Stomach (tissue), 9 donors: Measurements from ENCODE around the gene LRSAM1. TPM values are rescaled to one million over a fixed set of nuclear protein-coding genes. Genes with fewer than 3 reads are reported as not detected.

Experiments
- DNase-seq, 2 donors: peaks; one replicate each; pipeline versions ENCODE4 v3.0.0 to v3.0.0-alpha.2; 2013 to 2019
- H3K27ac ChIP-seq, 5 donors: fragments of 200-600 bp in 4 of 5; sonication (generic) in 4 of 5; one replicate each; pipeline ENCODE4 v1.5.1; 2013 to 2019; ENCODE audit warnings: mild to moderate bottlenecking in 1 of 5, moderate library complexity in 1 of 5
- H3K27me3 ChIP-seq, 3 donors: fragments of 200-600 bp; sonication (generic); one replicate each; pipeline ENCODE4 v1.5.1; 2017 to 2019; ENCODE audit warnings: mixed run types in 1 of 3
- H3K36me3 ChIP-seq, 4 donors: fragments of 200-600 bp; sonication (generic); 1 replicate in 3 of 4; 2 replicates in 1 of 4; pipeline ENCODE4 v1.5.1; 2016 to 2019
- H3K4me1 ChIP-seq, 4 donors: fragments of 200-600 bp; sonication (generic); one replicate each; pipeline ENCODE4 v1.5.1; 2016 to 2019
- H3K4me3 ChIP-seq, 4 donors: fragments of 200-600 bp; sonication (generic) in 3 of 4; one replicate each; pipeline ENCODE4 v1.5.1; 2016 to 2019; ENCODE audit warnings: mild to moderate bottlenecking in 1 of 4
- H3K9me3 ChIP-seq, 4 donors: fragments of 200-600 bp; sonication (generic); one replicate each; pipeline ENCODE4 v1.5.1; 2016 to 2019
- CTCF ChIP-seq, 7 experiments: fragments of 450-650 bp in 4 of 7; fragments of 200-600 bp in 3 of 7; sonication (generic) in 3 of 7; IDR thresholded peaks; one replicate each; pipeline ENCODE4 v1.5.1; 2016 to 2019; ENCODE audit warnings: antibody characterized with exemption in 7 of 7, control low read depth in 2 of 7, mild to moderate bottlenecking in 1 of 7
- EP300 ChIP-seq: sonication (generic); formaldehyde crosslinking; IDR thresholded peaks from one replicate; pipeline ENCODE4 v1.6.1; 2017; ENCODE audit warnings: antibody characterized with exemption
- POLR2A ChIP-seq, 4 donors: fragments of 450-650 bp; IDR thresholded peaks; one replicate each; pipeline ENCODE4 v1.6.1; 2016; ENCODE audit warnings: antibody characterized with exemption in 4 of 4, control low read depth in 2 of 4, mild to moderate bottlenecking in 1 of 4, moderate library complexity in 1 of 4
- POLR2AphosphoS5 ChIP-seq, 3 donors: sonication (generic); formaldehyde crosslinking; IDR thresholded peaks; one replicate each; pipeline ENCODE4 v1.6.1; 2016; ENCODE audit warnings: antibody characterized with exemption in 3 of 3
- WGBS, 5 donors: extraction: QIAGEN DNeasy Blood & Tissue Kit in 3 of 5; methylation state at CpG; one replicate each; pipeline versions ENCODE4 v1.1.5 to v1.1.7; 2013 to 2018; 5-methylcytosine and 5-hydroxymethylcytosine counted together
- intact Hi-C: fragments of 100-400 bp; cut with DNase I; formaldehyde crosslinking; loops from one replicate; pipeline ENCODE4 v1.15.1; 2023; ENCODE audit warnings: low total_unique reads
- polyA plus RNA-seq, 3 donors: library from polyadenylated mRNA; stranded (reverse); fragments of 200-250 nt; gene quantifications; one replicate each; pipeline ENCODE4 v1.2.3, GENCODE V29; 2013
- total RNA-seq, 5 donors: library from RNA; depleted of rRNA; stranded (reverse); fragments of >200 nt; gene quantifications; one replicate each; pipeline versions ENCODE4 v1.1.0 to v1.2.3, GENCODE V29; 2014 to 2016
- donor health status: healthy with polysubstance abuse.
- donor health status: Bipolar disorder and iron deficiency.
- donor health status: healthy.

Gene LRSAM1
- total and polyA plus RNA-seq, 8 donors = 7.2 to 138 (median 14.0) TPM

DNA sequence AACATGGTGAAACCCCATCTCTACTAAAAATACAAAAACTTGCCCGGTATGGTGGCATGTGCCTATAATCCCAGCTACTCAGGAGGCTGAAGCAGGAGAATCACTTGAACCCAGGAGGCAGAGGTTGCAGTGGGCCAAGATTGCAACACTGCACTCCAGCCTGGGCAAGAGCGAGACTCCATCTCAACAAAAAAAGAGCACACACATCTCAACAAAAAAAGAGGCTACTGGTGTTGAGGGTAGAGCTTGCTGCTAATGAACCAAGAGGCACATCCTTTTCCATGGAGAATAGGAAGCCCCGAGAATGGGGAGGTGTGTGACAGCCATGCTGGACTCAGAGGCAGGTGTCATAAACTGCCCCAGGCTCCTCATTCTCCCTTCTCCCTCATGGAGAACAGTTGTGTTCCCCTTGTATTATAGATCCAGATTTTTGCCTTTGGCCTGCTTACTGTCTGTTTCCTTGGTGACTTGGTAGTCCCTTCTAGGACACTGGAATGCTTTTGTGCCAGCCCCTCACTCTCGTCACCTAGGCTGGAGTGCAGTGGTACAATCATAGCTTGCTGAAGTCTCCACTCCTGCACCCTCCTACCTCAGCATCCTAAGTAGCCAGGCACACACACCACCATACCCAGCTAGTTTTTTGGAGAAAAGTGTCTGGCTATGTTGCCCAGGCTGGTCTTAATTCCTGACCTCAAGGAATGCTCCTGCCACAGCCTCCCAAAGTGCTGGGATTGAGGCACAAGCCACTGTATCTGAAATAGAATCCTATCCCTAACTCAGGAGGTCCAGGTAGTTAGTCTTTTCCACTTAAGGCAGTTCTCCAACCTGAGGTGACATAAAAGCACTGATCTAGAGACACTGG, 5.2 kb upstream of the LRSAM1 start:
- H3K4me1 ChIP-seq = peaks cover 20 to 40% (median 25%) of the 10 kb centered on the region in 4 donors
- peaks cover 0 to 8% (median 0%) of the 10 kb centered on the region in 4 donors for H3K9me3 ChIP-seq
- no peak for DNase-seq
- peak overlapping the region in 1 of 5 donors; percentile 31 for H3K27ac ChIP-seq
- no peak overlapping the region for H3K4me3 ChIP-seq
- WGBS, 5 donors = 85 to 90% (median 88%) methylated on average over 4 of the region's 4 CpGs
- no peaks in the 10 kb centered on the region for H3K27me3 ChIP-seq
- intact Hi-C loops = no loop called here
- TF ChIP-seq POLR2A (IDR thresholded peaks at IDR 0.05) (no peak), POLR2AphosphoS5 (IDR thresholded peaks at IDR 0.05) (no peak), EP300 (no peak), CTCF (IDR thresholded peaks at IDR 0.05) (no peak)
- peaks cover 76 to 88% (median 87%) of the 10 kb centered on the region in 4 donors for H3K36me3 ChIP-seq

GRCh38 chr9:127446713-127447415, 4.4 kb upstream of the LRSAM1 start:
- TF ChIP-seq POLR2A (IDR thresholded peaks at IDR 0.05) (no peak), CTCF (IDR thresholded peaks at IDR 0.05) (no peak), POLR2AphosphoS5 (IDR thresholded peaks at IDR 0.05) (no peak), EP300 (no peak)
- H3K27me3 ChIP-seq = no peaks in the 10 kb centered on the region
- peaks cover 70 to 81% (median 79%) of the 10 kb centered on the region in 4 donors for H3K36me3 ChIP-seq
- peaks cover 0 to 8% (median 0%) of the 10 kb centered on the region in 4 donors for H3K9me3 ChIP-seq
- no peak overlapping the region for H3K4me3 ChIP-seq
- 77 to 87% (median 84%) methylated on average over 7 of the region's 7 CpGs for WGBS, 5 donors
- peak overlapping the region in 2 of 5 donors; percentile 31 to 97 for H3K27ac ChIP-seq
- no peak for DNase-seq
- H3K4me1 ChIP-seq = peaks cover 21 to 42% (median 26%) of the 10 kb centered on the region in 4 donors
- intact Hi-C loops = no loop called here

DNA sequence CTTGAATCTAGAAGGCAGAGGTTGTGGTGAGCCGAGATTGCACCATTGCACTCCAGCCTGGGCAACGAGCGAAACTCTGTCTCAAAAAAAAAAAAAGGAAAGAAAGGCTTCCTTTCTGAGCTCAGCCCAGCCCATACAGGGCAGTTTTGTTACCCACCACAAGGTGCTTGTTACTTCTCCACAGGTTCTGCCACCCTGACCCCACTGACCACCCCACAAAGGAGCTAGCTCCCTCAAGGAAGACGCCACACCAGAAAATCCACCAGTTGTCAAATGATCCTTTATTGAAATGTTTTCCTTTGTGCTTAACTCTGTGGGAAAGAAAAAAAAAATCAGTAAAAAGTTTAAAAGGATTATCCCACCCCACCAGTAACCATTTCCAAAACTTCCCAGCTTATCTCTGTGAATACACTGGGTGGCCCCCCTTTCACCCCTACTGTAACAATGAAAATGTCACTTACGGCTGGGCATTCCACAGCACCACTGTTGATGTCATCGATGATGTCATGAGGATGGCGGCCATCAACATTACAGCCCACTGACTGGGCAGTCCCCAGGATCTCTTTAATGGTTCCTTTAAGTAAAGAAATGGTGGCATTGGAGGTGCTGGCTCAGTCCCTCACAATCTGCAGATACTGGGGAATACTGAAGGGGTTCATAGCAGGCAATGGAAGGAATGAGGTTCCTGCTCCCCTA, 3.7 kb upstream of the LRSAM1 start:
- Histone ChIP-seq H3K4me1 (peaks cover 28 to 49% (median 33%) of the 10 kb centered on the region in 4 donors), H3K27me3 (no peaks in the 10 kb centered on the region), H3K9me3 (peaks cover 0 to 8% (median 0%) of the 10 kb centered on the region in 4 donors), H3K4me3 (no peak overlapping the region), H3K27ac (peak overlapping the region in 3 of 5 donors; percentile 93 to 97 (median 93)), H3K36me3 (peaks cover 66 to 74% (median 72%) of the 10 kb centered on the region in 4 donors)
- intact Hi-C loops = no loop called here
- no peak for DNase-seq
- 75 to 85% (median 84%) methylated on average over 6 to 7 of the region's 7 CpGs for WGBS, 5 donors
- TF ChIP-seq POLR2A (IDR thresholded peaks at IDR 0.05) = no peak
- TF ChIP-seq POLR2AphosphoS5 (IDR thresholded peaks at IDR 0.05) = no peak
- no peak for TF ChIP-seq CTCF (IDR thresholded peaks at IDR 0.05)
- no peak for TF ChIP-seq EP300
